HepG2 (cell line): ENCODE measurements around the gene LRRC25. TPM values are rescaled to one million over a fixed set of nuclear protein-coding genes. Genes with fewer than 3 reads are reported as not detected.

ENCODE experiments used
- ATAC-seq: fragments of 200-7000 bp; cut with Tn5 transposase; 3 replicates; pipeline ENCODE4 v1.9.1; 2020; ENCODE audit warnings: mild to moderate bottlenecking, moderate library complexity
- BruUV-seq: library from RNA; stranded (reverse); fragments of 400-500 nt; replicated peaks from 2 replicates; lab custom pipeline; 2021; lab: Mats Ljungman, UMichigan
- CTCF ChIA-PET: fragments of 300-600 bp; formaldehyde crosslinking; extraction: SDS; loops from one replicate; lab custom pipeline; 2021; ENCODE audit warnings: low total read pairs, inconsistent platforms, low intra/inter-chr PET ratio; lab: Yijun Ruan, JAX
- POLR2A ChIA-PET: fragments of 350-600 bp; sonication (Branson Sonifier 250); formaldehyde crosslinking; loops from one replicate; lab custom pipeline; 2020; ENCODE audit warnings: antibody characterized with exemption, inconsistent platforms; lab: Yijun Ruan, JAX
- DNase-seq: peaks from one replicate; pipeline ENCODE4 v3.0.0-alpha.2; 2015; ENCODE audit warnings: low spot score
- FAIRE-seq: peaks from 3 replicates; lab custom pipeline; 2011; peaks lifted over from hg19 to GRCh38; lab: Jason Lieb, UNC
- H2AFZ ChIP-seq: one replicate; pipeline ENCODE4 v1.6.1; 2011; ENCODE audit warnings: low read length, inconsistent platforms
- H3K27ac ChIP-seq: fragments of 300-600 bp; 3 replicates; pipeline ENCODE4 v1.8.0; 2011; ENCODE audit warnings: mixed run types, mild to moderate bottlenecking, mixed read lengths, low read length, inconsistent platforms; ENCODE audit not compliant: insufficient read depth; ENCODE audit errors: extremely low read length
- H3K27me3 ChIP-seq, 2 experiments: fragments of 200-600 bp in 1 of 2; 2 replicates in 1 of 2; 3 replicates in 1 of 2; pipeline versions ENCODE4 v1.6.0 to v1.8.0; 2011; ENCODE audit warnings: low read length in 2 of 2, mild to moderate bottlenecking in 2 of 2, moderate library complexity in 2 of 2, inconsistent platforms in 1 of 2; ENCODE audit not compliant: insufficient read depth in 2 of 2, control insufficient read depth in 1 of 2
- H3K36me3 ChIP-seq, 2 experiments: fragments of 200-600 bp in 1 of 2; replicated peaks in 1 of 2; 2 replicates in 1 of 2; 3 replicates in 1 of 2; pipeline versions ENCODE4 v1.5.1 to v1.8.0; 2011; ENCODE audit warnings: low read length in 2 of 2, inconsistent platforms in 1 of 2; ENCODE audit not compliant: insufficient read depth in 2 of 2, control insufficient read depth in 1 of 2
- H3K4me1 ChIP-seq: 2 replicates; pipeline ENCODE4 v1.5.1; 2012; ENCODE audit warnings: low read length, inconsistent platforms; ENCODE audit not compliant: insufficient read depth
- H3K4me2 ChIP-seq: 2 replicates; pipeline ENCODE4 v1.6.0; 2011; ENCODE audit warnings: low read depth, low read length, inconsistent platforms
- H3K4me3 ChIP-seq, 3 experiments: fragments of 200-600 bp in 1 of 3; sonication (generic), shearing (Covaris generic) in 1 of 3; replicated peaks in 1 of 3; 2 replicates each; pipeline ENCODE4 v1.5.1; 2011 to 2016; ENCODE audit warnings: low read length in 3 of 3, inconsistent platforms in 2 of 3, low read depth in 2 of 3, mild to moderate bottlenecking in 2 of 3, control low read depth in 1 of 3, mixed read lengths in 1 of 3; ENCODE audit not compliant: insufficient read depth in 1 of 3
- H3K79me2 ChIP-seq: one replicate; pipeline ENCODE4 v1.6.1; 2011; ENCODE audit warnings: low read length, inconsistent platforms; ENCODE audit not compliant: insufficient read depth
- H3K9ac ChIP-seq: 2 replicates; pipeline ENCODE4 v1.6.0; 2011; ENCODE audit warnings: mild to moderate bottlenecking, low read depth, low read length, inconsistent platforms; ENCODE audit not compliant: insufficient read depth
- H3K9me3 ChIP-seq: 2 replicates; pipeline ENCODE4 v1.5.1; 2012; ENCODE audit warnings: mild to moderate bottlenecking, low read length
- H4K20me1 ChIP-seq: 2 replicates; pipeline ENCODE4 v1.6.0; 2011; ENCODE audit warnings: inconsistent platforms, mild to moderate bottlenecking, low read length, moderate library complexity; ENCODE audit not compliant: insufficient read depth
- AGO2 ChIP-seq: fragments of 200-400 bp; formaldehyde crosslinking; optimal IDR thresholded peaks from 2 replicates; pipeline ENCODE3; 2017; ENCODE audit warnings: mild to moderate bottlenecking, low read depth, low read length, moderate library complexity
- ARNT2 ChIP-seq: sonication (generic); formaldehyde crosslinking; IDR thresholded peaks from 2 replicates; pipeline ENCODE4 v1.8.0; 2022; ENCODE audit warnings: mild to moderate bottlenecking, low read depth, missing genetic modification reagents, moderate library complexity
- HNRNPL ChIP-seq: fragments of 200-400 bp; formaldehyde crosslinking; IDR thresholded peaks from 2 replicates; pipeline ENCODE4 v1.6.1; 2017; ENCODE audit warnings: mild to moderate bottlenecking, low read depth, low read length
- NPAS2 ChIP-seq: sonication (generic); formaldehyde crosslinking; IDR thresholded peaks from 2 replicates; pipeline ENCODE4 v1.8.0; 2022; ENCODE audit warnings: mild to moderate bottlenecking, missing genetic modification reagents, borderline replicate concordance
- POLR2G ChIP-seq: fragments of 200-400 bp; formaldehyde crosslinking; IDR thresholded peaks from 2 replicates; pipeline ENCODE4 v1.6.1; 2018; ENCODE audit warnings: mild to moderate bottlenecking, low read depth, low read length, moderate library complexity
- RBFOX2 ChIP-seq: fragments of 200-400 bp; formaldehyde crosslinking; IDR thresholded peaks from 2 replicates; pipeline ENCODE4 v1.6.1; 2017; ENCODE audit warnings: low read depth, mild to moderate bottlenecking, low read length
- RBM22 ChIP-seq: fragments of 200-400 bp; formaldehyde crosslinking; optimal IDR thresholded peaks from 2 replicates; pipeline ENCODE3; 2017; ENCODE audit warnings: mild to moderate bottlenecking, low read length, moderate library complexity
- SIX4 ChIP-seq: sonication (generic); formaldehyde crosslinking; IDR thresholded peaks from 2 replicates; pipeline ENCODE4 v1.4.0; 2020; ENCODE audit warnings: missing genetic modification reagents
- ZBTB38 ChIP-seq: sonication (generic); formaldehyde crosslinking; IDR thresholded peaks from 2 replicates; pipeline ENCODE4 v1.5.1; 2020; ENCODE audit warnings: mild to moderate bottlenecking, missing genetic modification reagents
- ZNF20 ChIP-seq: sonication (generic); formaldehyde crosslinking; IDR thresholded peaks from 2 replicates; pipeline ENCODE4 v1.4.0; 2020; ENCODE audit warnings: mild to moderate bottlenecking, moderate library complexity, missing genetic modification reagents
- ZNF552 ChIP-seq: sonication (generic); formaldehyde crosslinking; IDR thresholded peaks from 2 replicates; pipeline ENCODE4 v1.9.0; 2022; ENCODE audit warnings: missing genetic modification reagents, mild to moderate bottlenecking, borderline replicate concordance
- ZNF605 ChIP-seq: sonication (generic); formaldehyde crosslinking; IDR thresholded peaks from 2 replicates; pipeline ENCODE4 v1.8.0; 2022; ENCODE audit warnings: mild to moderate bottlenecking, missing genetic modification reagents
- WGBS: methylation state at CpG from one replicate; pipeline ENCODE4 v1.1.6; 2017; ENCODE audit warnings: low lambda C conversion rate; 5-methylcytosine and 5-hydroxymethylcytosine counted together
- in situ Hi-C: cut with HindIII; loops from 2 replicates; pipeline ENCODE4 v1.10.0; 2017; ENCODE audit warnings: low pct_unique_long_range_greater_than_20kb; ENCODE audit not compliant: extremely low pct_ligation_motif_present
- intact Hi-C: fragments of 100-400 bp; cut with micrococcal nuclease; formaldehyde crosslinking; loops from one replicate; pipeline ENCODE4 v1.10.0; 2022; ENCODE audit not compliant: unreplicated experiment
- polyA plus RNA-seq, 8 experiments: library from polyadenylated mRNA; depleted of rRNA in 3 of 8; stranded (reverse) in 7 of 8; unstranded in 1 of 8; fragments of >200 nt; fragmentation: Illumina TruSeq in 4 of 8; extraction: Trizol in 4 of 8; gene quantifications; 2 replicates each; pipeline versions ENCODE4 v1.2.1 to v1.2.3, GENCODE V29; 2011 to 2016; ENCODE audit warnings: low read depth in 4 of 8, missing spikeins in 1 of 8, mixed read lengths in 1 of 8; ENCODE audit not compliant: insufficient read depth in 1 of 8
- total RNA-seq, 5 experiments: library from RNA; depleted of rRNA; stranded (reverse); fragments of >200 nt; fragmentation: Illumina TruSeq; extraction: Trizol; gene quantifications; 2 replicates each; pipeline ENCODE4 v1.2.3, GENCODE V29; 2016; ENCODE audit warnings: low read depth in 1 of 5

LRRC25 gene
- total and polyA plus RNA-seq, 2 of the 13 experiments (the other 11 are each of a cell fraction or from before 2014, with no cell fraction given): 0.13 to 0.53 TPM

GRCh38 chr19:18434411-18435175 is 37.2 kb upstream of the LRRC25 start:
- no peak overlapping the region for H2AFZ ChIP-seq
- ATAC-seq (no peak), FAIRE-seq (no peak), DNase-seq (no peak)
- ChIA-PET POLR2A (no interaction called here), CTCF (no interaction called here)
- no peaks in the 10 kb centered on the region for H3K27me3 ChIP-seq
- BruUV-seq: no TSS peak
- H3K4me2 ChIP-seq: no peak overlapping the region
- peaks cover 16% of the 10 kb centered on the region for H3K4me1 ChIP-seq
- no peak overlapping the region for H3K27ac ChIP-seq
- H4K20me1 ChIP-seq: no peaks in the 10 kb centered on the region
- no peak overlapping the region for H3K4me3 ChIP-seq
- peak; percentile 45 for TF ChIP-seq AGO2
- TF ChIP-seq HNRNPL: peak; percentile 45; the same call in 1 of the 2 replicates
- TF ChIP-seq POLR2G: 0 out of 2 replicates have a peak, but pooled peaks have one; percentile 31
- no peak for TF ChIP-seq ZNF20 (CRISPR knock-in tag)
- intact Hi-C loops: no loop called here
- no peaks in the 10 kb centered on the region for H3K9me3 ChIP-seq
- peaks cover 1 to 3% of the 10 kb centered on the region in 2 experiments; a peak in 1 of 5 replicates for H3K36me3 ChIP-seq
- WGBS: 95% methylated on average over 13 of the region's 21 CpGs
- no peaks in the 10 kb centered on the region for H3K79me2 ChIP-seq
- H3K9ac ChIP-seq: no peak overlapping the region
- in situ Hi-C loops: no loop called here

- FAIRE-seq: no peak
- H3K4me1 ChIP-seq: peaks cover 9% of the 10 kb centered on the region
- H3K79me2 ChIP-seq: no peaks in the 10 kb centered on the region
- no peak overlapping the region for H2AFZ ChIP-seq
- DNase-seq: no peak
- H4K20me1 ChIP-seq: no peaks in the 10 kb centered on the region
- no peaks in the 10 kb centered on the region for H3K9me3 ChIP-seq
- no peak for ATAC-seq
- WGBS: 96% methylated on average over 58 of the region's 60 CpGs
- peaks cover 1 to 3% of the 10 kb centered on the region in 2 experiments; a peak in 1 of 5 replicates for H3K36me3 ChIP-seq
- TF ChIP-seq SIX4 (CRISPR knock-in tag) (no peak), NPAS2 (no peak), ZNF552 (CRISPR knock-in tag) (no peak), AGO2 (peak; percentile 53), ZNF605 (CRISPR knock-in tag) (no peak), ARNT2 (CRISPR knock-in tag) (no peak), POLR2G (peak; percentile 28; the same call in 1 of the 2 replicates), ZBTB38 (no peak), RBM22 (peak; percentile 79), RBFOX2 (peak; percentile 33; the same call in 1 of the 2 replicates)
- TF ChIP-seq, all 625 proteins: peak for 4
- intact Hi-C loops: no loop called here
- no peaks in the 10 kb centered on the region for H3K27me3 ChIP-seq
- ChIA-PET CTCF (no interaction called here), POLR2A (no interaction called here)
- no peak overlapping the region for H3K4me3 ChIP-seq
- H3K9ac ChIP-seq: no peak overlapping the region
- in situ Hi-C loops: no loop called here
- no TSS peak for BruUV-seq
- no peak overlapping the region for H3K4me2 ChIP-seq
- H3K27ac ChIP-seq: no peak overlapping the region
These were observed 36.4 kb upstream of the LRRC25 start for GRCh38 chr19:18433735-18434398.
